ENCODE data around the gene SLC25A44. TPM values are rescaled to one million over a fixed set of nuclear protein-coding genes. Genes with fewer than 3 reads are reported as not detected.

The SLC25A44 gene
- total and polyA plus RNA-seq, 2 of the 8 experiments (the other 6 are each of a cell fraction or from before 2014, with no cell fraction given): 23.4 to 32.1 TPM

- Histone ChIP-seq H3K27ac (ENCODE audit: low read depth, low read length) (no peak overlapping the region), H3K18ac (ENCODE audit: extremely low read depth, low read length) (no peak overlapping the region; the same call in none of the 2 replicates), H4K91ac (replicated peaks; ENCODE audit: insufficient read length, low read length) (no peak overlapping the region), H3K27me3 (replicated peaks in 1 of 4; ENCODE audit: control insufficient read depth in 3 of 4, extremely low read depth in 1 of 4, insufficient read depth in 3 of 4, low read length in 3 of 4) (no peaks in the 10 kb centered on the region), H3K14ac (ENCODE audit: insufficient read length) (no peak overlapping the region), H3K4me3 (ENCODE audit: extremely low read depth in 1 of 4, insufficient read depth in 2 of 4, low read depth in 3 of 4, low read length in 4 of 4) (no peak overlapping the region), H2AFZ (ENCODE audit: low read length) (no peak overlapping the region), H2BK5ac (ENCODE audit: low read depth, low read length) (no peak overlapping the region), H3K9ac (replicated peaks in 1 of 4; ENCODE audit: extremely low read depth in 1 of 4, low read depth in 3 of 4, low read length in 3 of 4) (no peak overlapping the region; a peak in 2 of 7 replicates), H2BK120ac (replicated peaks; ENCODE audit: low read depth, low read length) (no peak overlapping the region), H3K9me3 (ENCODE audit: insufficient read depth in 2 of 2, low read depth in 1 of 2, low read length in 1 of 2) (no peaks in the 10 kb centered on the region), H2BK20ac (ENCODE audit: low read length) (no peak overlapping the region), H3K4ac (replicated peaks; ENCODE audit: insufficient read length, low read depth, low read length) (no peak overlapping the region), H3K4me1 (replicated peaks in 1 of 4; ENCODE audit: control insufficient read depth in 3 of 4, insufficient read depth in 4 of 4, low read length in 3 of 4) (peaks cover 0 to 8% (median 0%) of the 10 kb centered on the region in 4 experiments; a peak in 4 of 7 replicates), H4K8ac (ENCODE audit: extremely low read depth, insufficient read depth, low read length) (peak overlapping the region; percentile 39; the same call in 1 of the 2 replicates), H3K79me1 (ENCODE audit: low read depth, low read length) (0 out of 2 replicates have a peak, but pooled peaks cover 2% of the 10 kb centered on the region), H4K20me1 (replicated peaks in 1 of 2; ENCODE audit: control insufficient read depth in 1 of 2, insufficient read depth in 2 of 2, low read length in 2 of 2) (peaks cover 2 to 8% of the 10 kb centered on the region in 2 experiments), H4K5ac (ENCODE audit: insufficient read length, low read depth, low read length) (no peak overlapping the region), H3K56ac (replicated peaks; ENCODE audit: insufficient read length, low read depth, low read length) (no peak overlapping the region), H3K23ac (ENCODE audit: insufficient read length) (no peak overlapping the region), H2BK12ac (ENCODE audit: low read depth, low read length) (no peak overlapping the region), H2AK5ac (ENCODE audit: low read depth, low read length) (no peak overlapping the region), H3K4me2 (ENCODE audit: insufficient read depth in 1 of 2, low read depth in 2 of 2, low read length in 2 of 2) (no peak overlapping the region), H3K23me2 (ENCODE audit: low read depth, low read length) (no peaks in the 10 kb centered on the region), H2BK15ac (ENCODE audit: low read length) (no peak overlapping the region), H3K79me2 (ENCODE audit: control insufficient read depth in 1 of 2, insufficient read depth in 2 of 2, low read length in 2 of 2) (no peaks in the 10 kb centered on the region), H3K36me3 (ENCODE audit: control insufficient read depth in 2 of 4, insufficient read depth in 4 of 4, low read length in 3 of 4) (peaks cover 14 to 29% (median 19%) of the 10 kb centered on the region in 4 experiments; a peak in 7 of 8 replicates)
- WGBS, 2 experiments (ENCODE audit: extremely low coverage in 1 of 2, insufficient coverage in 1 of 2, insufficient read length in 1 of 2, insufficient replicate concordance in 2 of 2, low coverage in 1 of 2, low lambda C conversion rate in 2 of 2, missing lambda C conversion rate in 1 of 2): 93% methylated on average over 10 of the region's 15 CpGs; no CpG with 5 or more reads in 1 of the 2 experiments
- ChIA-PET CTCF (ENCODE audit: partially characterized antibody) (interaction anchor here (0.6 to 47.2 kb wide), 5 partner anchors 11 to 101 kb away, joined by 3 to 1265 read pairs (median 4); partner anchors contain the start of gene SEMA4A), POLR2A (ENCODE audit: partially characterized antibody) (interaction anchor here (0.8 to 11.8 kb wide), 11 partner anchors 9 to 235 kb away, joined by 3 to 102 read pairs (median 5); partner anchors contain the start of genes PMF1, SMG5 and TMEM79)
- FAIRE-seq (no peak), DNase-seq (ENCODE audit: low read depth in 1 of 2, low spot score in 2 of 2) (peak in 1 of 2 experiments; percentile 50)
- TF ChIP-seq POLR2AphosphoS5 (IDR thresholded peaks at IDR 0.05; ENCODE audit: low read depth, low read length) (peak; percentile 74; the same call in 1 of the 2 replicates), NANOG (IDR thresholded peaks at IDR 0.05; ENCODE audit: insufficient read depth, low read depth, low read length, poor library complexity, severe bottlenecking) (no peak)
Observed at GRCh38 chr1:156241311-156241811, 47.5 kb downstream of the SLC25A44 start.
